GM12874 (cell line): ENCODE data around the gene DPM2.
A peak's percentile ranks its signal among the peaks of the same experiment; 100 is the strongest.

Experiments used
- CTCF ChIP-seq: IDR thresholded peaks from 2 replicates; pipeline ENCODE4 v1.5.1; 2011; ENCODE audit warnings: low read depth, mild to moderate bottlenecking, control low read depth, low read length, moderate library complexity; ENCODE audit not compliant: insufficient read depth

DPM2 gene

DNA sequence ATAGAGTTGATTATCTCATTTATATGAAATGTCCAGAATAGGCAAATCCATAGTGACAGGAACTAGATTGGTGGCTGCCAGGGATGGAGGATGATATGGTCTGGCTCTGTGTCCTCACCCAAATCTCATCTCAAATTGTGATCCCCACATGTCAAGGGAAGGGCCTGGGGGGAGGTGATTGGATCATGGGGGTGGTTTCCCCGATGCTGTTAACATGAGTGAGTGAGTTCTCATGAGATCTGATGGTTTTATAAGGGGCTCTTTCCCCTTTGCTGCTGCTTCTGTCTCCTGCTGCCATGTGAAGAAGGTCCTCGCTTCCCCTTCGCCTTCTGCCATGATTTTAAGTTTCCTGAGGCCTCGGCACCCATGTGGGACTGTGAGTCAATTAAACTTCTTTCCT is 21.7 kb upstream of the DPM2 start:
- no peak for TF ChIP-seq CTCF

DNA sequence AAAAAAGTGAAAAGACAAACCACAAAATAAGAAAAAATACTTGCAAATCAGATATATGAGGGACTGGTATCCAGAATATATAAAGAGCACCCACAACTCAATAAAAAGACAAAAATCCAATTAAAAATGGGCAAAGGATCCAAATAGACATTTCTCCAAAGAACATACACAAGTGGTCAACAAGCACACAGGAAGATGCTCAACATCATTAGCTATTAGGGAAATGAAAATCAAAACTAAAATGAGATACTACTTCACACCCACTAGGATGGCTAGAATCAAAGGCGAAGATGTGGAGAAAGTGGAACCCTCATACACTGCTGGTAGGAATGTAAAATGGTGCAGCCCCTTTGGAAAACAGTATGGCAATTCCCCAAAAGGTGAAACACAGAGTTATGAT is 21.1 kb upstream of the DPM2 start:
- no peak for TF ChIP-seq CTCF

DNA sequence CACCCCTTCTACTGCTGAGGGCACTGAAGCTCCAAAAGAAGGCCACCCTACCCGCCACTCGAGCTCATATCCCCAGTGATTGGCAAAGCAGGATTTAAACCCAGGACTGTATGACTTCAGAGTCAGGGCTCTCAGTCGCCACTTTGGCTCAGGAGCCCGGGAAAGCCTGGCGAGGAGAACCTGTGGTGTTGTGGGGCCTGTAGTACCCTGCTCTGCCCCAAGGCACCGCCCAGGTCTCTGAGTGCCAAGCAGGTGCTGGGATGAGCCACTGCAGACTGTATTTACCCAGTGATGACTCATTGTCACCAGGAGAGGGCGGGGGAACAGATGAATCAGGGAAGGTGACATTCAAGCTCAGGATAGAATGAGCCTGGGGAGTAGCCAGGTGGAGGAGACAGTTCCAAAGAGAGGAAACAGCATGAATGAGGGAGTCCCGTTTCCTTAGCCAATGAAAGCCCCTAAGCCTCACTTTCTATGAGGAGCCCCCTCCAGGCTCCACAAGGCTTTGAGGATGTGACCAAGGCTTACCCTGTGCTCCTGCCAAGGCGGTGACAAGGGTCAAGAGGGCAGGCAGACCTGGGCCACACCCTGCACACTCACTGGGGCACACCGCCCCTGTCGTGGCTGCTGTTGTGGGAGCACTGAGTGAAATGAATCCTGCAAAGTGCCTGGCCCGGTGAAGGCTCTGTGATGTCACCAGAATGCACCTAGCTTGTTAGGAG is 17.8 kb upstream of the DPM2 start:
- TF ChIP-seq CTCF = peak; percentile 59

DNA sequence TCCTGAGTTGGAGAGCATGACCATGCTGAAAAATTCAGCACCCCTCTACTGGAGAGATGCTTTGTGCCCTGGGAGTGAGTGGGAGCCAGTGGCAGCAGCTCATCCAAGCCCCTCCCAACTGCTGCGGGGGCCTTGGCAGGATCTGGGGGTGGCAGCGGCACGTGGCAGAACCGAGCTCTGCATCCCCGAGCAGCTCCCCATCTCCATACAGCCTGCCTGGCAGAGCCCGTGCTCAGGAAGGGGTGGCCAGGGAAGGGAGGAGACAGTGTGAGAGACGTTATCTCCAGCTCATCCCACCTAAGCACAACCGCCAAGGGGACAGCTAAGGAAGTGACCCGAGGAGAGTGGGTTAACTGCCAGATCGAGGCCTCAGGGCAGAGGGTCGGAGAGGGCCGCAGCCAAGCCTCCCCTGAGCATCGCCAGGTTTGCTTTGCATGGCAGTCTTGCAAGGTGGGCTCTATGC is 17.2 kb upstream of the DPM2 start:
- TF ChIP-seq CTCF = no peak

- no peak for TF ChIP-seq CTCF
Observed at GRCh38 chr9:127953768-127954505, 16.3 kb upstream of the DPM2 start.

DNA sequence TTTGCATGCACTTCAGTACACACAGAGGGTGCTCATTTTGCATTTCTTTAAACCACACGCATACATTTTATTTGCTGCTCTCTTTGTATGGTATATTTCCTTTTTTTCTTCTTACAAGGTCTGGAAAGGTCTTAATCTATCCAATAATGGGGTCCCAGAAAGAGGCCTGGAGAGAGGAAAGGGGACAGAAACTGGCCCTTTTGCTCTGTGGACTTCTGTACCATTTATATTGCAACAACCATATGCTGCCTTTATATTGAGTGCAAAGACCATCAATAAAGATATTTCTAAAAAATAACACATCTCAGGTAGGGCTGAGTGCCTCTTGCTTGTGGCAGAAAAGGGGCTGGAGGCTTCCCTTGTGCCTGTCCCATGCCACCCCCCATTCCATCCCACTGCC is 15.5 kb upstream of the DPM2 start:
- TF ChIP-seq CTCF = no peak

- TF ChIP-seq CTCF = no peak
Observed at GRCh38 chr9:127950513-127951289, 13.0 kb upstream of the DPM2 start.
